ENCODE results near the gene ASIC2.
"Not testable (repeated sequence)": the region's sequence is repeated elsewhere in the genome, so short reads cannot be mapped to it uniquely, and the experiment has no call there.

The ASIC2 gene

GRCh38 chr17:33021731-33022408, 271.2 kb downstream of the ASIC2 start:
- DNase-seq (ENCODE audit: low read depth in 2 of 2), result no peak

GRCh38 chr17:33019161-33019890, 273.8 kb downstream of the ASIC2 start:
- DNase-seq (ENCODE audit: low read depth in 2 of 2), result no peak

GRCh38 chr17:33017366-33017765, 275.7 kb downstream of the ASIC2 start:
- DNase-seq (ENCODE audit: low read depth in 2 of 2), result no peak

- no peak for DNase-seq (ENCODE audit: low read depth in 2 of 2)
These were observed 276.2 kb downstream of the ASIC2 start for GRCh38 chr17:33016920-33017319.

- no peak for DNase-seq (ENCODE audit: low read depth in 2 of 2)
These were observed 277.3 kb downstream of the ASIC2 start for GRCh38 chr17:33015716-33016346.

GRCh38 chr17:33014751-33015150, 278.3 kb downstream of the ASIC2 start:
- no peak for DNase-seq (ENCODE audit: low read depth in 2 of 2)

- no peak for DNase-seq (ENCODE audit: low read depth in 2 of 2)
These were observed 279.3 kb downstream of the ASIC2 start for GRCh38 chr17:33013596-33014375.

GRCh38 chr17:33012522-33013033, 280.5 kb downstream of the ASIC2 start:
- DNase-seq (ENCODE audit: low read depth in 2 of 2), result no peak

- no peak for DNase-seq (ENCODE audit: low read depth in 2 of 2)
These were observed 283.5 kb downstream of the ASIC2 start for GRCh38 chr17:33009636-33010035.

GRCh38 chr17:33007186-33007585, 285.9 kb downstream of the ASIC2 start:
- no peak for DNase-seq (ENCODE audit: low read depth in 2 of 2)

- DNase-seq (ENCODE audit: low read depth in 2 of 2), result no peak
These were observed 290.8 kb downstream of the ASIC2 start for GRCh38 chr17:33002246-33002645.

- no peak for DNase-seq (ENCODE audit: low read depth in 2 of 2)
These were observed 294.2 kb downstream of the ASIC2 start for GRCh38 chr17:32998887-32999228.

GRCh38 chr17:32998111-32998886, 294.8 kb downstream of the ASIC2 start:
- peak; percentile 30 to 39 for DNase-seq (ENCODE audit: low read depth in 2 of 2)

- DNase-seq (ENCODE audit: low read depth in 2 of 2), result no peak
These were observed 297.6 kb downstream of the ASIC2 start for GRCh38 chr17:32995416-32996045.

- DNase-seq (ENCODE audit: low read depth in 2 of 2), result no peak
These were observed 299.1 kb downstream of the ASIC2 start for GRCh38 chr17:32993977-32994376.

- no peak for DNase-seq (ENCODE audit: low read depth in 2 of 2)
These were observed 300.6 kb downstream of the ASIC2 start for GRCh38 chr17:32992321-32993033.

- DNase-seq (ENCODE audit: low read depth in 2 of 2), result no peak
These were observed 304.5 kb downstream of the ASIC2 start for GRCh38 chr17:32988481-32989101.

- not testable (repeated sequence) for DNase-seq (ENCODE audit: low read depth in 2 of 2)
These were observed 305.2 kb downstream of the ASIC2 start for GRCh38 chr17:32987868-32988267.

GRCh38 chr17:32987453-32987805, 305.7 kb downstream of the ASIC2 start:
- DNase-seq (ENCODE audit: low read depth in 2 of 2), result not testable (repeated sequence)

Data from stimulated activated CD8-positive, alpha-beta memory T cell treated with anti-CD3 and anti-CD28 coated beads, Interleukin-7, amount 100 ng/mL, for 4 hours (primary cell).